H1 (cell line): Measurements from ENCODE around the gene ANKRD13B. TPM values are rescaled to one million over a fixed set of nuclear protein-coding genes. Genes with fewer than 3 reads are reported as not detected.

ENCODE experiments used
- CTCF ChIA-PET: fragments of 300-600 bp; sonication (Branson Sonifier 250); formaldehyde crosslinking; loops from one replicate; lab custom pipeline; 2021; ENCODE audit not compliant: partially characterized antibody; lab: Charles Lee
- POLR2A ChIA-PET: fragments of 300-600 bp; sonication (Branson Sonifier 250); formaldehyde crosslinking; loops from one replicate; lab custom pipeline; 2021; ENCODE audit warnings: inconsistent platforms; ENCODE audit not compliant: partially characterized antibody; lab: Charles Lee
- DNase-seq, 2 experiments: peaks; one replicate each; pipeline versions ENCODE4 v3.0.0 to v3.0.0-alpha.2; 2010 to 2022; ENCODE audit warnings: low spot score in 2 of 2, low read depth in 1 of 2, mixed read lengths in 1 of 2
- FAIRE-seq: peaks from 2 replicates; lab custom pipeline; 2011; peaks lifted over from hg19 to GRCh38; lab: Jason Lieb, UNC
- H2AFZ ChIP-seq: 2 replicates; pipeline ENCODE4 v1.8.1; 2012; ENCODE audit warnings: low read length, inconsistent platforms
- H2AK5ac ChIP-seq: 2 replicates; pipeline ENCODE4 v1.6.1; 2013; ENCODE audit warnings: low read depth, low read length
- H2BK120ac ChIP-seq: replicated peaks from 2 replicates; pipeline ENCODE3; 2013; ENCODE audit warnings: low read depth, low read length, inconsistent platforms
- H2BK12ac ChIP-seq: 2 replicates; pipeline ENCODE4 v1.6.1; 2013; ENCODE audit warnings: low read depth, low read length
- H2BK15ac ChIP-seq: 2 replicates; pipeline ENCODE4 v1.6.1; 2013; ENCODE audit warnings: low read length
- H2BK20ac ChIP-seq: 2 replicates; pipeline ENCODE4 v1.6.1; 2013; ENCODE audit warnings: low read length
- H2BK5ac ChIP-seq: 2 replicates; pipeline ENCODE4 v1.6.1; 2013; ENCODE audit warnings: low read depth, low read length
- H3K14ac ChIP-seq: 2 replicates; pipeline ENCODE4 v1.6.1; 2013; ENCODE audit warnings: inconsistent platforms; ENCODE audit not compliant: insufficient read length
- H3K18ac ChIP-seq: 2 replicates; pipeline ENCODE4 v1.6.1; 2013; ENCODE audit warnings: low read length; ENCODE audit errors: extremely low read depth
- H3K23ac ChIP-seq: 2 replicates; pipeline ENCODE4 v1.6.1; 2013; ENCODE audit warnings: inconsistent platforms; ENCODE audit not compliant: insufficient read length
- H3K23me2 ChIP-seq: 2 replicates; pipeline ENCODE4 v1.6.1; 2013; ENCODE audit warnings: low read depth, low read length
- H3K27ac ChIP-seq: 2 replicates; pipeline ENCODE4 v1.6.1; 2011; ENCODE audit warnings: low read depth, low read length, inconsistent platforms
- H3K27me3 ChIP-seq, 4 experiments: replicated peaks in 1 of 4; 1 replicate in 1 of 4; 2 replicates in 3 of 4; pipeline versions ENCODE4 v1.6.1 to v1.8.1; 2011 to 2013; ENCODE audit warnings: low read length in 3 of 4, mild to moderate bottlenecking in 3 of 4, inconsistent platforms in 2 of 4, mixed read lengths in 2 of 4, moderate library complexity in 1 of 4; ENCODE audit not compliant: control insufficient read depth in 3 of 4, insufficient read depth in 3 of 4; ENCODE audit errors: extremely low read depth in 1 of 4
- H3K36me3 ChIP-seq, 4 experiments: 2 replicates each; pipeline versions ENCODE4 v1.6.1 to v1.8.1; 2011 to 2013; ENCODE audit warnings: mild to moderate bottlenecking in 4 of 4, low read length in 3 of 4, moderate library complexity in 2 of 4, control low read depth in 1 of 4, inconsistent platforms in 1 of 4; ENCODE audit not compliant: insufficient read depth in 4 of 4, control insufficient read depth in 2 of 4
- H3K4ac ChIP-seq: replicated peaks from 2 replicates; pipeline ENCODE3; 2013; ENCODE audit warnings: low read length, low read depth, mixed read lengths, inconsistent platforms; ENCODE audit not compliant: insufficient read length
- H3K4me1 ChIP-seq, 4 experiments: replicated peaks in 1 of 4; 1 replicate in 1 of 4; 2 replicates in 3 of 4; pipeline versions ENCODE4 v1.6.1 to v1.8.1; 2011 to 2013; ENCODE audit warnings: low read length in 3 of 4, inconsistent platforms in 2 of 4, mixed read lengths in 1 of 4; ENCODE audit not compliant: insufficient read depth in 4 of 4, control insufficient read depth in 3 of 4
- H3K4me2 ChIP-seq, 2 experiments: 2 replicates each; pipeline versions ENCODE4 v1.6.1 to v1.8.1; 2011 to 2013; ENCODE audit warnings: low read depth in 2 of 2, low read length in 2 of 2, control low read depth in 1 of 2, inconsistent platforms in 1 of 2, mild to moderate bottlenecking in 1 of 2; ENCODE audit not compliant: insufficient read depth in 1 of 2
- H3K4me3 ChIP-seq, 4 experiments: fragments of 200-600, 300-600 bp in 1 of 4; sonication (generic), shearing (Covaris generic), sonication (Bioruptor Twin) in 1 of 4; 2 replicates each; pipeline versions ENCODE4 v1.5.1 to v1.8.1; 2011 to 2016; ENCODE audit warnings: low read length in 4 of 4, low read depth in 3 of 4, control low read depth in 2 of 4, inconsistent platforms in 2 of 4, mild to moderate bottlenecking in 2 of 4, mixed read lengths in 1 of 4, moderate library complexity in 1 of 4; ENCODE audit not compliant: insufficient read depth in 2 of 4; ENCODE audit errors: extremely low read depth in 1 of 4
- H3K56ac ChIP-seq: replicated peaks from 2 replicates; pipeline ENCODE3; 2013; ENCODE audit warnings: low read depth, mild to moderate bottlenecking, mixed read lengths, low read length, inconsistent platforms; ENCODE audit not compliant: insufficient read length
- H3K79me1 ChIP-seq: 2 replicates; pipeline ENCODE4 v1.6.1; 2013; ENCODE audit warnings: low read depth, low read length, control low read depth
- H3K79me2 ChIP-seq, 2 experiments: 2 replicates each; pipeline versions ENCODE4 v1.6.1 to v1.8.1; 2012 to 2013; ENCODE audit warnings: low read length in 2 of 2, mild to moderate bottlenecking in 2 of 2, inconsistent platforms in 1 of 2; ENCODE audit not compliant: insufficient read depth in 2 of 2, control insufficient read depth in 1 of 2
- H3K9ac ChIP-seq, 4 experiments: replicated peaks in 1 of 4; 1 replicate in 1 of 4; 2 replicates in 3 of 4; pipeline versions ENCODE4 v1.6.1 to v1.8.1; 2011 to 2013; ENCODE audit warnings: low read depth in 3 of 4, low read length in 3 of 4, control low read depth in 2 of 4, mild to moderate bottlenecking in 2 of 4, moderate library complexity in 2 of 4, inconsistent platforms in 1 of 4; ENCODE audit errors: extremely low read depth in 1 of 4
- H3K9me3 ChIP-seq, 2 experiments: 2 replicates each; pipeline versions ENCODE4 v1.6.1 to v1.8.1; 2012 to 2013; ENCODE audit warnings: mild to moderate bottlenecking in 2 of 2, moderate library complexity in 2 of 2, control low read depth in 1 of 2, inconsistent platforms in 1 of 2, low read depth in 1 of 2, low read length in 1 of 2, mixed read lengths in 1 of 2; ENCODE audit not compliant: insufficient read depth in 2 of 2
- H4K20me1 ChIP-seq, 2 experiments: replicated peaks in 1 of 2; 2 replicates each; pipeline versions ENCODE3 to v1.8.1; 2011 to 2013; ENCODE audit warnings: inconsistent platforms in 2 of 2, low read length in 2 of 2, mild to moderate bottlenecking in 1 of 2; ENCODE audit not compliant: insufficient read depth in 2 of 2, control insufficient read depth in 1 of 2
- H4K5ac ChIP-seq: 2 replicates; pipeline ENCODE4 v1.6.1; 2013; ENCODE audit warnings: low read length, low read depth, mixed read lengths, inconsistent platforms; ENCODE audit not compliant: insufficient read length
- H4K8ac ChIP-seq: 2 replicates; pipeline ENCODE4 v1.8.0; 2013; ENCODE audit warnings: mild to moderate bottlenecking, moderate library complexity, low read length, inconsistent platforms; ENCODE audit not compliant: insufficient read depth; ENCODE audit errors: extremely low read depth
- H4K91ac ChIP-seq: replicated peaks from 2 replicates; pipeline ENCODE3; 2013; ENCODE audit warnings: low read length, mixed read lengths, inconsistent platforms; ENCODE audit not compliant: insufficient read length
- CBX5 ChIP-seq: fragments of 300-800, 300-1000 bp; sonication (generic); IDR thresholded peaks from 2 replicates; pipeline ENCODE4 v1.7.1; 2016; ENCODE audit warnings: antibody characterized with exemption, low read length, low read depth
- EP300 ChIP-seq, 2 experiments: IDR thresholded peaks; 1 replicate in 1 of 2; 2 replicates in 1 of 2; pipeline ENCODE4 v1.6.1; 2011 to 2012; ENCODE audit warnings: low read depth in 2 of 2, low read length in 2 of 2, mild to moderate bottlenecking in 2 of 2, borderline replicate concordance in 1 of 2, inconsistent platforms in 1 of 2, moderate library complexity in 1 of 2
- JUND ChIP-seq: IDR thresholded peaks from 2 replicates; pipeline ENCODE4 v1.6.1; 2011; ENCODE audit warnings: mild to moderate bottlenecking, improper control_type of control experiment, low read length
- MAX ChIP-seq: IDR thresholded peaks from 2 replicates; pipeline ENCODE4 v1.6.1; 2012; ENCODE audit warnings: inconsistent platforms
- NRF1 ChIP-seq: IDR thresholded peaks from 2 replicates; pipeline ENCODE4 v1.6.1; 2011; ENCODE audit warnings: mild to moderate bottlenecking, low read depth, low read length, improper control_type of control experiment
- SAP30 ChIP-seq: fragments of 300-600 bp; sonication (generic); IDR thresholded peaks from 2 replicates; pipeline ENCODE4 v1.7.1; 2012; ENCODE audit warnings: low read length, moderate library complexity, mild to moderate bottlenecking, inconsistent platforms; ENCODE audit not compliant: insufficient read depth, insufficient replicate concordance
- TAF1 ChIP-seq: IDR thresholded peaks from 2 replicates; pipeline ENCODE4 v1.6.1; 2011; ENCODE audit warnings: mild to moderate bottlenecking, low read depth, low read length
- TCF12 ChIP-seq: IDR thresholded peaks from 2 replicates; pipeline ENCODE4 v1.6.1; 2011; ENCODE audit warnings: low read depth, mild to moderate bottlenecking, low read length
- YY1 ChIP-seq: IDR thresholded peaks from 2 replicates; pipeline ENCODE4 v1.6.1; 2011; ENCODE audit warnings: low read depth, mild to moderate bottlenecking, low read length
- WGBS, 2 experiments: shearing (Covaris generic) in 1 of 2; methylation state at CpG; one replicate each; pipeline versions ENCODE4 v1.1.6 to v1.1.7; 2013 to 2015; ENCODE audit warnings: low lambda C conversion rate in 2 of 2, mixed read lengths in 2 of 2, inconsistent platforms in 1 of 2, low coverage in 1 of 2, missing lambda C conversion rate in 1 of 2; ENCODE audit not compliant: insufficient replicate concordance in 2 of 2, insufficient coverage in 1 of 2, insufficient read length in 1 of 2; ENCODE audit errors: extremely low coverage in 1 of 2, missing lambda C conversion rate in 1 of 2; 5-methylcytosine and 5-hydroxymethylcytosine counted together
- polyA plus RNA-seq, 7 experiments: library from polyadenylated mRNA; depleted of rRNA in 3 of 7; stranded (reverse) in 5 of 7; unstranded in 2 of 7; fragments of >200 nt in 5 of 7; fragments of 200-250 nt in 2 of 7; gene quantifications; 1 replicate in 5 of 7; 2 replicates in 1 of 7; 4 replicates in 1 of 7; pipeline versions ENCODE4 v1.2.1 to v1.2.3, GENCODE V29; 2011 to 2013; ENCODE audit warnings: missing spikeins in 2 of 7, mixed read lengths in 2 of 7
- total RNA-seq: library from RNA; stranded (reverse); fragmentation: NEBNext Ultra II Directional; extraction: Animal tissue kit (Norgen Biotek cat#: 25700); gene quantifications from 2 replicates; pipeline ENCODE4 v1.2.1, GENCODE V29; 2021

ANKRD13B gene
- total and polyA plus RNA-seq, 2 of the 8 experiments (the other 6 are each of a cell fraction or from before 2014, with no cell fraction given), result 16.4 to 48.5 TPM

DNA sequence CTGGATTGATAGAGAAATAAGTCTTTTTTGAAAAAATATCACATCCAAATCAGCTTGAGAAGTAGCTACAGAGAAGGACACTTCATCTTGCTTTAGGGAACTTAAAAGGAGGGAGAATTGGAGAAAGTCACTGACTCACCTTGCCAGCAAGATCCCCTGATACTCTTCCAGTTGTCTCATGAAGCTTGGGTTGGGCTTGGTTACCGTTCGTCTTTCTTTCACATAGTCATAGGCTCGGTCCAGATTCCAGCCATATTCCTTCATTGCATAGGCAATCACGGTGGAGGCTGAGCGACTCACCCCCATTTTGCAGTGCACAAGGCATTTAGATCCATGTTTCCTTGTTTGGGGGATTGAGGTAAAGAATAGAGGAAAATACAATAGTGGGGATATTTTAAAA lies 55.1 kb downstream of the ANKRD13B start:
- no peaks in the 10 kb centered on the region for H3K36me3 ChIP-seq
- no peak overlapping the region for H3K18ac ChIP-seq
- no peak overlapping the region for H3K4ac ChIP-seq
- no peak overlapping the region for H2BK5ac ChIP-seq
- H2AK5ac ChIP-seq, result no peak overlapping the region
- no peaks in the 10 kb centered on the region for H3K4me1 ChIP-seq
- no peaks in the 10 kb centered on the region for H3K9me3 ChIP-seq
- H3K9ac ChIP-seq, result no peak overlapping the region
- no peak overlapping the region for H3K27ac ChIP-seq
- no peak overlapping the region for H2BK15ac ChIP-seq
- POLR2A ChIA-PET, result interaction anchor here (1.0 kb wide), 1 partner anchor 8 kb away, joined by 4 read pairs; no protein-coding TSS in a partner anchor
- H2BK12ac ChIP-seq, result no peak overlapping the region
- no peak overlapping the region for H4K8ac ChIP-seq
- no peak overlapping the region for H3K56ac ChIP-seq
- no peaks in the 10 kb centered on the region for H4K20me1 ChIP-seq
- no peak overlapping the region for H3K23ac ChIP-seq
- no peak overlapping the region for H4K91ac ChIP-seq
- no peak overlapping the region for H2BK120ac ChIP-seq
- no peaks in the 10 kb centered on the region for H3K79me2 ChIP-seq
- H2BK20ac ChIP-seq, result no peak overlapping the region
- no peaks in the 10 kb centered on the region for H3K79me1 ChIP-seq
- CTCF ChIA-PET, result interaction anchor here (1.1 to 1.2 kb wide), 2 partner anchors 9 to 131 kb away, joined by 4 to 5 read pairs; no protein-coding TSS in a partner anchor
- no peaks in the 10 kb centered on the region for H3K27me3 ChIP-seq
- H3K4me3 ChIP-seq, result no peak overlapping the region
- 95% methylated on average over 5 of the region's 5 CpGs; no CpG with 5 or more reads in 1 of the 2 experiments for WGBS, 2 experiments
- no peak overlapping the region for H3K4me2 ChIP-seq
- no peak overlapping the region for H3K14ac ChIP-seq
- no peak for FAIRE-seq
- no peak for DNase-seq
- no peaks in the 10 kb centered on the region for H3K23me2 ChIP-seq
- H2AFZ ChIP-seq, result no peak overlapping the region
- no peak overlapping the region for H4K5ac ChIP-seq
- TF ChIP-seq MAX (no peak), YY1 (no peak), EP300 (IDR thresholded peaks at IDR 0.05; ENCODE audit: borderline replicate concordance in 1 of 2, low read depth in 2 of 2, low read length in 2 of 2) (no peak), SAP30 (no peak), TAF1 (no peak), JUND (no peak), CBX5 (no peak), NRF1 (no peak), TCF12 (no peak)
